Measurements from ENCODE around the gene UNCX.

The UNCX gene

GRCh38 chr7:1282679-1283078, 50.0 kb downstream of the UNCX start:
- Histone ChIP-seq H3K27ac (ENCODE audit: low read length) (no peak overlapping the region), H3K36me3 (replicated peaks; ENCODE audit: insufficient read depth, low read length) (no peaks in the 10 kb centered on the region), H4K20me1 (ENCODE audit: insufficient read depth, low read length) (no peaks in the 10 kb centered on the region), H3K9me3 (replicated peaks; ENCODE audit: insufficient read depth, low read length) (no peaks in the 10 kb centered on the region), H3K79me2 (ENCODE audit: low read length) (no peaks in the 10 kb centered on the region), H3K4me1 (ENCODE audit: low read length) (no peaks in the 10 kb centered on the region), H3K4me3 (ENCODE audit: low read length) (no peak overlapping the region), H3K27me3 (replicated peaks; ENCODE audit: insufficient read depth, low read length) (peaks cover 69% of the 10 kb centered on the region), H3K4me2 (ENCODE audit: low read depth, low read length) (no peak overlapping the region), H3F3A (ENCODE audit: insufficient read depth, low read length) (no peaks in the 10 kb centered on the region), H3K9me2 (replicated peaks; ENCODE audit: insufficient read depth, low read length) (no peaks in the 10 kb centered on the region), H3K9ac (ENCODE audit: low read length) (no peak overlapping the region), H2AFZ (ENCODE audit: low read length) (no peak overlapping the region)
- no peak for DNase-seq
- TF ChIP-seq CTCF (IDR thresholded peaks at IDR 0.05; ENCODE audit: low read length), result no peak

- no peak overlapping the region for H3K4me2 ChIP-seq (ENCODE audit: low read depth, low read length)
- no peaks in the 10 kb centered on the region for H4K20me1 ChIP-seq (ENCODE audit: insufficient read depth, low read length)
- H3K79me2 ChIP-seq (ENCODE audit: low read length), result no peaks in the 10 kb centered on the region
- no peaks in the 10 kb centered on the region for H3K36me3 ChIP-seq (replicated peaks; ENCODE audit: insufficient read depth, low read length)
- no peak overlapping the region for H3K27ac ChIP-seq (ENCODE audit: low read length)
- H3K9ac ChIP-seq (ENCODE audit: low read length), result no peak overlapping the region
- no peak overlapping the region for H2AFZ ChIP-seq (ENCODE audit: low read length)
- no peaks in the 10 kb centered on the region for H3K9me3 ChIP-seq (replicated peaks; ENCODE audit: insufficient read depth, low read length)
- H3K9me2 ChIP-seq (replicated peaks; ENCODE audit: insufficient read depth, low read length), result no peaks in the 10 kb centered on the region
- no peak overlapping the region for H3K4me3 ChIP-seq (ENCODE audit: low read length)
- TF ChIP-seq EZH2 (optimal IDR thresholded peaks at IDR 0.05; ENCODE audit: low read depth, low read length) (no peak), CTCF (IDR thresholded peaks at IDR 0.05; ENCODE audit: low read length) (no peak), EZH2phosphoT487 (IDR thresholded peaks at IDR 0.05; ENCODE audit: low read length) (no peak)
- H3F3A ChIP-seq (ENCODE audit: insufficient read depth, low read length), result no peaks in the 10 kb centered on the region
- no peak for DNase-seq
- no peaks in the 10 kb centered on the region for H3K4me1 ChIP-seq (ENCODE audit: low read length)
- H3K27me3 ChIP-seq (replicated peaks; ENCODE audit: insufficient read depth, low read length), result peaks cover 71% of the 10 kb centered on the region
Observed at GRCh38 chr7:1283337-1283736, 50.7 kb downstream of the UNCX start.

GRCh38 chr7:1283941-1284742, 51.5 kb downstream of the UNCX start:
- DNase-seq, result no peak
- Histone ChIP-seq H3K9ac (ENCODE audit: low read length) (no peak overlapping the region), H3F3A (ENCODE audit: insufficient read depth, low read length) (no peaks in the 10 kb centered on the region), H3K27ac (ENCODE audit: low read length) (no peak overlapping the region), H3K27me3 (replicated peaks; ENCODE audit: insufficient read depth, low read length) (peaks cover 71% of the 10 kb centered on the region), H3K36me3 (replicated peaks; ENCODE audit: insufficient read depth, low read length) (no peaks in the 10 kb centered on the region), H2AFZ (ENCODE audit: low read length) (no peak overlapping the region), H4K20me1 (ENCODE audit: insufficient read depth, low read length) (no peaks in the 10 kb centered on the region), H3K79me2 (ENCODE audit: low read length) (no peaks in the 10 kb centered on the region), H3K9me3 (replicated peaks; ENCODE audit: insufficient read depth, low read length) (no peaks in the 10 kb centered on the region), H3K4me3 (ENCODE audit: low read length) (no peak overlapping the region), H3K9me2 (replicated peaks; ENCODE audit: insufficient read depth, low read length) (no peaks in the 10 kb centered on the region), H3K4me2 (ENCODE audit: low read depth, low read length) (no peak overlapping the region), H3K4me1 (ENCODE audit: low read length) (no peaks in the 10 kb centered on the region)
- no peak for TF ChIP-seq CTCF (IDR thresholded peaks at IDR 0.05; ENCODE audit: low read length)
- no peak for TF ChIP-seq EZH2 (optimal IDR thresholded peaks at IDR 0.05; ENCODE audit: low read depth, low read length)
- no peak for TF ChIP-seq EZH2phosphoT487 (IDR thresholded peaks at IDR 0.05; ENCODE audit: low read length)
